NCI-H748 (cell line): Measurements from ENCODE around the gene CAV2.

Source experiments
- DNase-seq: peaks from one replicate; lab custom pipeline; 2025; ENCODE audit not compliant: unreplicated experiment; lab: John Stamatoyannopoulos, UW

CAV2 gene

GRCh38 chr7:116494472-116494871 lies 5.1 kb upstream of the CAV2 start:
- no peak for DNase-seq

DNA sequence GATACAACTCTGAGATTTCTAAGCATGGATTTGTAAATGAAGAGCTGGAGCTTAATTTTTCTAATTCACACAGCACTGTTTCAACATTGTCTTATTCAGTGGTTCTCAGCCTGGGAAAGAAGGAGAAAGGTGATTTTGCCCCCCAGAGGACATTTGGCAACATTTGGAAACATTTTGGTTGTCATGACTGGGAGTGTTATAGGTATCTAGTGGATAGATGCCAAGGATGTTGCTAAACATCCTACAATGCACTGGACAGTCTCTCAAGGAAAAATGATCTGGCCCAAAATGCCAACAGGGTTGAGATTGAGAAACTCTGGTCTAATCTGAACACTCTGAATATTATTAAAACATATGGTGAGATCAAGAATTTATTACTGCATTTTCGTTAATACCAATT lies 3.8 kb upstream of the CAV2 start:
- no peak for DNase-seq

- no peak for DNase-seq
Measured at GRCh38 chr7:116496653-116497052, 2.9 kb upstream of the CAV2 start.

GRCh38 chr7:116497708-116498107 lies 1.8 kb upstream of the CAV2 start:
- no peak for DNase-seq

DNA sequence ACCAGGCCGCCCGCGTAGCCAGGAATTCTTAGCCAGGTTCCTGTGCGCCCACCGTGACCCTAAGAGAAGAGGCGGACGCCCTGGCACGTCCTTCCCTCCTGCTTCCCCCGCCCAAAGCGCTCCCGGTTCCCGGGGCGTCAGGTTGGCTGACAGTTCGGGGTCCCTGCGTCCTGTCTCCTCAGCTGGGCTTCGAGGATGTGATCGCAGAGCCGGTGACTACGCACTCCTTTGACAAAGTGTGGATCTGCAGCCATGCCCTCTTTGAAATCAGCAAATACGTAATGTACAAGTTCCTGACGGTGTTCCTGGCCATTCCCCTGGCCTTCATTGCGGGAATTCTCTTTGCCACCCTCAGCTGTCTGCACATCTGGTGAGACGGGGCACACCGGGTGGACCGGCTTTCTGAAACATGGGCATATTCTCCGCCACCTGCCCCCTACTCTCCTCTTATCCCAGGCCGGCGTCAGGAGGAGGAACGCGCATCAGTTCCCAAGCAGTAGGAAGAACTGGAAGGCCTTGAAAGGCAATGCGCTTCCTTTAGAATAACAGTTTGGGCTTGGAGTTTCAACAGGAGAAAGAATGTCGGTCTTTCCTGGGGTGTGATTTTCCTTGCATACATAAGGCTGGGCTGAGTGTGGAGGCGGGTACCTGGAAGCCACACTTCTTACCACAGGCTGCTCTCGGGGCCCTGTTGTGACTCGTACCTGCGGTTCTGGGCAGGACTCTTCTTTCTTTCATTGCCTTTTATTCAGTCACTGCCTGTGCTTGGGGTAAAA lies 728 bp downstream of the CAV2 start:
- DNase-seq = peak; percentile 17

GRCh38 chr7:116501425-116502167 lies 2.1 kb downstream of the CAV2 start:
- DNase-seq = no peak

DNA sequence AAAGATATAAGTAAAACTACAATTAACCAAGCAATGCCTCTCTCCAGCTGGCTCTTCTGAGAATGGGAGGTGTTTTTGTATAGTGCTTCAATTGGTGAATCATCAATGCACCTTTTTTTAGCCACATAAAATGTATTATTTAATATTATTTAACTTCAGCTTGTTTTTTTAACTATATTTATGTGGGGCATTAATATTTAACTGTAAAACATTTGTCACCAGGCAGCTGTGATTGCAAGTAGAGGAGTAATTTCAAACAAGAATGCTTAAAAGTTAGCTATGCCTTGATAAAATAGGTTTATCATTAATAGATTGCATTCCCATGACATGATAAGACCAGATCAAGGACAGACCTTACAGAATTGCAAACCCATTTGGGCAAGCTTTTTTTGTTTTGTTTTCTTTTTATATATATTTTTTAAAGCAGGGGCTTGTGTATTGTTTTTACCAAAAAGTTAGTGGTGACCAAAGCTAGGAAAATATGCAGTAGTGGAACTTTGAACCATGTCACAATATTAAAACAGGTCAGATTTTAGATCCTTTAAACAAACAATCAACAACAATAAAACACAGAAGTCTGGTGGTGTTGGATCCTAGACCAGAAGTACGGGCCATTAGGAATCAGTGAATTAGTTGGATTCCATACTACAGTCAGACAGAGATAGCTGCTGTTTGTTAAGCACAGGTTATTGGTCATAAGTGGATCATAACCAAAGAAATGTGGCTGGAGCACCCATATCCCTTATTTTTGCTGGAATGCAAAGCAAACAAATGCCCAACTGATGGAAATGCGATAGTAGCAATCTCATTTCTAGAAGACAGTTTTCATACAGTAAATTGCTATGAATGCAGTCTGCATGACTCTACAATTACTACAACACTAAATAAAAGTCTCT lies 2.9 kb downstream of the CAV2 start:
- DNase-seq = no peak

DNA sequence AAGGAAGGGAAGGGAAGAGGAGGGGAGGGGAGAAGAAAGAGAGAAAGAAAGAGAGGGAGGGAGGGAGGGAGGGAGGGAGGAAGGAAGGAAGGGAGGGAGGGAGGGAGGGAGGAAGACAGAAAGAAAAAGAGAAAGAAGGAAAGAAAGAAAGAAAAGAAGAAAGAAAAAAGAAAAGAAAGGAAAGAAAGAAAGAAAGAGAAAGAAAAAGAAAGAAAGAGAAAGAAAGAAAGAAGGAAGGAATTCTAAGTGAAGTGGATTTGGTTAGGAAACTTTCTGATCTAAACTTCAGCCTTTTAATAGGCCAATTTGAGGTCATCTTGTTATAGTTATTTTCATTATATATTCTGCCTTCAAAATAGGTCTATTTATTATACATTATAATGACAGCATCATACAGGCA lies 4.3 kb downstream of the CAV2 start:
- DNase-seq = no peak

GRCh38 chr7:116505278-116505677 lies 5.7 kb downstream of the CAV2 start:
- no peak for DNase-seq

DNA sequence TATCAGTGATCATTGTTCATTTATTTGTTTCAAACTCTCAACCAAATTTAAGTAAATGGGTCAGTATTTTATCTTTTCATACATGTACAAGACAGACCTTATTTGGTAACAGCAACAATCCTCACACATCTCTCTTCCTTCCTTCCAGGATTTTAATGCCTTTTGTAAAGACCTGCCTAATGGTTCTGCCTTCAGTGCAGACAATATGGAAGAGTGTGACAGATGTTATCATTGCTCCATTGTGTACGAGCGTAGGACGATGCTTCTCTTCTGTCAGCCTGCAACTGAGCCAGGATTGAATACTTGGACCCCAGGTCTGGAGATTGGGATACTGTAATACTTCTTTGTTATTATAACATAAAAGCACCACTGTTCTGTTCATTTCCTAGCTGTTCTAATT lies 6.3 kb downstream of the CAV2 start:
- DNase-seq = no peak

GRCh38 chr7:116509982-116510579 lies 10.5 kb downstream of the CAV2 start:
- DNase-seq = no peak

GRCh38 chr7:116510795-116511194 lies 11.3 kb downstream of the CAV2 start:
- DNase-seq = no peak

DNA sequence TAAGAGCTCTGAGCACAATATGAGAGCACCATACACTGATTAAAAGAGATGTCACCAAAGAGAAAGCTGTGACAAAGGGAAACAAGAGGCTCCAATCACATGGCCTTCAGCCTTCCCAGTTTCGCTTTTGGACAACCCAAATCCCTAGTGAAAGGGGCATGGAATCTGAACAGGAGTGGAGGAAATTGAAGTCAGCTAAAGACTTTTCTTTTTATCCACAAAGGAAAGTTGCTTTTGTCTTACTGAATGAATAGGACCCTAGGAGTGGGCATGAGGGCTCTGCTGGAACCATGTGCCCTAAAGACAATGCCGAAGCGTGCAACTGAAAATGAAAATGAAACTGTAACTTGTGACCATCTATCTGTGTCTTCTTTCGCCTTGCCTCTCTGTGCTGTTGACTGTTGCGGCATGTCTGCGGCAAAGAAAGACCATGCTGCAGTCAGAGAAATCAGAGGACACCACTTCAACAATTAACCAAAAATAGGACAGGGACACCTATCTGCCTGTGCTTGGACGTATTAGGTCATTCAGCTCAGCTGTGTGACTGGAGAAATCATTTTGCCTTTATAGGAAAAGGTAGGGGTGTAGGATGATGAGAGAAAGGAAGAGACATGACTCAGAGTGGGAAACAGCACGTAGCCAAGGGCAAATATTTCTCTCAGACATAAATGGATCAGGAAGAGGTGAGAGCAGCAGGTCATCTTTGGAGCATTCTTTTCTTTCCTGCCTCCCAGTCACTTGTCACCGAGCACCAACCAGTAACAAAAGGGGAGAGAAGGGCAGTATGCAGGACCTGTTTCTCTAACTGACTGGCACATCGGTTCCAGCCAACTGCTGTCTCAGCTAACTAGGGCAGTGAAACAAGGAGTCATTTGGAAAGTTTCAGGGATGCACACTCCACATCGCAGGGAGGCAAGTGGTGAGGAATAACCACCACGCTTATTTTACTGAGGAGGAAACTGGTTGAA lies 12.3 kb downstream of the CAV2 start:
- peak; percentile 64 for DNase-seq

GRCh38 chr7:116512520-116513188 lies 13.1 kb downstream of the CAV2 start:
- no peak for DNase-seq

DNA sequence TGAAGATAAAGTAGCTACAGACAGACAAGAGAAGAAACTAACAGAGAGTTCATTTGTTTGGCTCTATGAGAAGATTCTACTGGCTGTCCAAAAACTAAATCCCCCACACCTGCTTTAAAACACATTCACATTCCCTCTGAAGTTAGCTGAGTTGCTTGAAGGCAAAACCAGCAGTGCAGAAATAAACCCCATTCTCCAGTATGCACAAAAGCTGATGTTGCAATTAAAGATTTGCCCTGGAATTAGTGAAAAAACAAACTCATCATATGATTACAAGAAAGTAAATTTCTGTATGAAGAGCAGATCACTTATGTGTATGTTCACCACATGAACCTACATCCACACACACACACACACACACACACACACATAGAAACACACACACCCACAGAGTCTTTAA lies 16.0 kb downstream of the CAV2 start:
- DNase-seq = no peak

DNA sequence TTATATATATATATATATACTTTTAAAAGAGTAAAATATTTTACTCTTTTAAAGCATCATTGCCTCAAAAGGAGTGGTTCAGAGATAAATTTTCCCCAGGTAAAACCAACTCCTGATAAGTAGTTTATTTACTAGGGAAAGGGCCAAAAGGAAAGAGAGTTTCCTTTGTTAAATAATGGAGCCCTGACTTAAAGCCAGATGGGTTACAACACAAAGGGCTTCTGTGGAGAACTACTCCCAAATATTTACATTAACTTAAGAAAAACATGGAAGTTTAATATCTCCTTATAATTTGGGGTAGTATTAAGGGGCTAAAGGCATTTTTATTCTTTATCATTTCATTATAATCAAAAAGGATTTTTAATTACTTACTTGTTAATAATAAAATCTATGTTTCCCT lies 16.8 kb downstream of the CAV2 start:
- no peak for DNase-seq

DNA sequence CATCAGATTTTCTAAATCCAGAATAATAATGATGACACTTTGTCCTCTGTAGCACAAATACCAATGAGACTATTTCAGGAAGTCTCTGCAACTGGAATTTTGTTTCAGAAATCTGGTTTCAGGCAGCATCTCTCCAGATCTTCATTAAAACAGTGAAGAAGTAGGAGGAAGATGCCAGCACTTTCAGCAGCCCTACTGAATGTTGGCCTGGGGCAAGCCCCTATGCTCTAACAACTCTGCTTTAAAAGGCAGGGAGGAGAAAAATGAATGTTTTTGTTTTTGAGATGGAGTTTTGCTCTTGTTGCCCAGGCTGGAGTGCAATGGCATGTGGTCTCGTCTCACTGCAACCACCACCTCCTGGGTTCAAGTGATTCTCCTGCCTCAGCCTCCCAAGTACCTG lies 18.1 kb downstream of the CAV2 start:
- DNase-seq = no peak

DNA sequence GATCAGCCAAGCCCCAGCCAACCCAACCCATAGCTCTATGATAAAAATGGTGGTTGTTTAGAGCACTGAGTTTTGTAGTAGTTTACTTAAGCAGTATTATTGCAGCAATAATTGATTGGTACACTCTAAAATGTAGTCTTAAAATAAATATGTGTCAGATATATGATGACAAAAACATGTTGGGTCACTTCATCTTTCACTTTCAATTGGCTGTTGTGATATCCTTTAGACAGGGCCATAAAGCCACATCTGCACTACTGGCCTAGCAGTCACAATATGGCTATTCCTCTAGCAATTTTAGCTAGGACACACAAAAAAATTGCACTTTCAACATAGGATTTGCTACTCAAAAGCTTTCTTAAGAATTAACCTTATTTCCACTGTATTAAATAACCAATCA lies 19.4 kb downstream of the CAV2 start:
- no peak for DNase-seq

DNA sequence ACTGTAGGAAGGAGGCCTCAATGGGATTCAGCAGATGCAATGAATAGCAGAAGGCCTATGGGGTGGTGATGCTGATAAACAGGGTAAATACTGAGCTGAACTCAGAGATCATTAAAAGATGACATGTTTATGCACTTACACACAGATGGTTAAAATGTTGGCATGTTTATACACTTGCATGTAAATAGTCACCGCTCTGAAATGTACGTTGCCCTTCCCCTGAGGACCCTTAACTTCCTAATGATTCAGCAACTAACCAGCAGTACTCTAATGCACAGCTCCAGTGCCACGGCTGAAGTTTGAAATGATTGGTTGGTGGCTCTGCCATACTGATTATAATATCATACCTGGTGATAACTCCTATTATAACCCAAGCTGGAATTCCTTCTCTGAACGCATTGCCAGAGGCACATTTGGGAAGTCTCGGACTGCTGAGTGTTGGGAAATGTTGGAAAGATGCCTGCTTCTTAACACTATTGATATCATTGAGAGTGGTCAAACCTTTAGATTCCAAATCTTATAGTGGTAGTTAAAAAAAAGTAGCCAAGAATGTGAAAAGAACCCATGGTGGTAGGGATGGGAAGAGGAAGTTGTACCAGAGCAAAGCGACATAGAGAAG lies 21.6 kb downstream of the CAV2 start:
- DNase-seq = no peak
